Cerebellar nuclear complex (tissue), 1 donor: ENCODE data around the gene RAC3.

Source experiments
- DNase-seq, 2 experiments: peaks; one replicate each; lab custom pipeline; 2025; lab: John Stamatoyannopoulos, UW

Gene RAC3

DNA sequence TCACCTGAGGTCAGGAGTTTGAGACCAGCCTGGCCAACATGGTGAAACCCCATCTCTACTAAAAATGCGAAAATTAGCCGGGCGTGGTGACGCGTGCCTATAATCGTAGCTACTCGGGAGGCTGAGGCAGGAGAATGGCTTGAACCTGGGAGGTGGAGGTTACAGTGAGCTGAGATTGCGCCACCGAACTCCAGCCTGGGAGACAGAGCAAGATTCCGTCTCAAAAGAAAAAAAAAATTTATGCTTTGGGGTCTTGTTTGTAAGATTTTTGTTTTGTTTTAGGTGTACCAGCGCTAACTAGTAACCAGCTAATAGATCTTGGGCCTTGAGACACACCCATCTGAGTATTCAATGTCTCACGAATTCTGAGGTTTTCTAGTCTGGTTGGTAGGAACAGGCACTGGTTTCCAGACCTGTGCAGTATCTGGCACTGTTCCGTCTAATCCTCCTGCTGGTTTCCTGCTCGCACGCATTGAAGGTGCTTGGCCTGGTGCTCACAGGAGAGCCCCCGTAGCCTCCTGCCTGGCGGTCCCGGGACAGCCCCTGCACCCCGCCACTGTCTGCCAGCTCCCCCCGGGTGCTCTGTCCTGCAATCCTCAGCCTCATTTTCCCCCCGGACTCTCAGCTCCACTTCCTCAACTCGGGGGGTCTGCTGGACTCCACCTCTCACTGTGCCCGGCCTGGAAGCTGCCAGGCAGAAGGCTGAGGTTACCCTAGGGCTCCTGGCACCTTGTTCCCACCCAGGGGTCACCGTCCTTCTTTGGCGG lies 44.7 kb downstream of the RAC3 start:
- no peak for DNase-seq

DNA sequence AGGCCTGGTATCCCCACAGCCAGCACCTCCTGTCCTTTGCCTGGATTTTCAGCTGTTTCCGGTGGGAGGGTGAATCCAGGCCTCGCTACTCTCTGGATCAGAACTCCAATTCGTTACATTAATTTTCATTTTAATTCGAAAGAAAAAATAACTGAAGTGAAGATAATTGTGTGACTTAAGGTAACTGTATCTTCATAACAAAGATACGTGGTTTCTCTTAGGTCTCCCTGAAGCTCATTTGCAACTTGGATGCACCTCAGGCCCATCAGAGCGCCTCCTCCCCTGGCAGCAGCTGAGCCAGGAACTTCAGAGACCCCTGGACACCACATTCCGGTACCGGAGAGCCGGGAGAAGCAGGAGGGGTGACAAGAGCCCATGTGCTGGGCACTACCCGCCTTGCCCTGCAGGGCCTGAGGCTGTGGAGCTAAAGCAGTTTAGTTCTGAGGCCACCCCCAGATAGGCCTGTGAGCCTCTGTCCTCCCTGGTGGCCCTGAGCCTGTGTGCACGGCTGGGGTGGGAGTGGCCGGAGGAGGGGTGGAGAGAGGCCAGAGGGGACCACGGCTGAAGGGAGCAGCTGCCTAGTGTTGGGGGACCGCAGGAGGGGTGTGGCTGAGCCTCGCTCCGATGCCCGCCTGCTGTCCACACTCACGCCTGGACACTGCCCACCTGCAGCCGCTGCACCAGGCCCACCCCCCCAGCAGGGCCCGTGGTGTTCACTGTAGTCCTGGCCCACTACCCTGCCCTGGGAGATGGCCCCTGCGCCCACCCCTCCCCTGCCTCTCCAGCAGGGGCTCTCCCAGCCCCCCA lies 45.5 kb downstream of the RAC3 start:
- no peak for DNase-seq

DNA sequence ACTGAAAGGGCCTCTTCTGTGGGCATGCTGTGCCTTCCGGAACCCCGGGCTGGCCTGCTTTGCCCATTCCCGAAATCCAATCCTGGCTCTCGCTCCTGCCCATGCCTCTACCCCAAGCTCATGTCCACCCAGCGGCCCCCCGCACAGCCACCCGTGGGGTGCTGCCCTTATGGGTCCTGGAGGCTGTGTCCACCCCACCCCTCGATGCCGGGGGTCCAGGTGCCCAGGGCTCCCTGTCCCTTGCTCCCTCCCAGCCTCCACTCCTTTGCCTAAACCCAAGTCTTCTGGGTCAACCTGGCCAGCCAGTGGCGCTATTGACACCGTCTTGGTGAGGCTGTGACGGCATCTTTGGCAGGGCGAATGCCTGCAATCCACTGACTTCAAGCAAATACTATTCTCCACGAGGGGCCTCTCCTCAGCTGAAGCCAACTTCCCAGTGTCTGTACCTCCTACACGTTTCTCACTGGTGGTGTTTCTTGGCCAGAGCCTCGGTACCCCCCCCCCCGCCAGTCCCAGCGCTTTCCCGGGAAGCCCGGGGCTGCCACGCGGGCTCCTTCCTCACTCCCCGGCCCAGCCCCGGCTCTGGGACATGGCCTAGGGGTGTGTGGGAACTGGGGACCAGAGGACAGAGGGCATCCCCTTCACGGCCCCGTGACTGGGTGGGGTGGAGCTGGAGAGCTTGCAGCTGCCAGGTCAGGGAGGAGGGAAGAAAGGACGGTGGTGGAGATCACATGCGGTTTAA lies 46.3 kb downstream of the RAC3 start:
- DNase-seq = no peak

DNA sequence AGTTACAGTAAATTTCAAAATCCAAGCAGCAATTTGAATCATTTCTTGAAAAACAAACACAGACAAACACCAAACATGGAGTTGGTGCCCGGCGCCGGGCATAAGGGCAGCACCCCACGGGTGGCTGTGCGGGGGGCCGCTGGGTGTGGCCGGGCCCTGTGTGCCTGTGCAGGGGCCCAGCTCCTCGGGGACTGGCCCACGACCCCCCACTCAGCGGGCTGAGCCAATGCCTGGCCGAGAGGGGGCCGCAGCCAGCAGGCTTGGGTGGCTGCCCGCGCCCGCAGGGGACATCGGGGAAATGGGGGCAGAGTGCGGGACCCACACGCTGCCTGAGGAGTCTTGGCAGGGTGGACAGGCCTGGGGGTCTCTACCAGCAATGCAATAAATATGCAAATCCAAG lies 47.0 kb downstream of the RAC3 start:
- no peak for DNase-seq

DNA sequence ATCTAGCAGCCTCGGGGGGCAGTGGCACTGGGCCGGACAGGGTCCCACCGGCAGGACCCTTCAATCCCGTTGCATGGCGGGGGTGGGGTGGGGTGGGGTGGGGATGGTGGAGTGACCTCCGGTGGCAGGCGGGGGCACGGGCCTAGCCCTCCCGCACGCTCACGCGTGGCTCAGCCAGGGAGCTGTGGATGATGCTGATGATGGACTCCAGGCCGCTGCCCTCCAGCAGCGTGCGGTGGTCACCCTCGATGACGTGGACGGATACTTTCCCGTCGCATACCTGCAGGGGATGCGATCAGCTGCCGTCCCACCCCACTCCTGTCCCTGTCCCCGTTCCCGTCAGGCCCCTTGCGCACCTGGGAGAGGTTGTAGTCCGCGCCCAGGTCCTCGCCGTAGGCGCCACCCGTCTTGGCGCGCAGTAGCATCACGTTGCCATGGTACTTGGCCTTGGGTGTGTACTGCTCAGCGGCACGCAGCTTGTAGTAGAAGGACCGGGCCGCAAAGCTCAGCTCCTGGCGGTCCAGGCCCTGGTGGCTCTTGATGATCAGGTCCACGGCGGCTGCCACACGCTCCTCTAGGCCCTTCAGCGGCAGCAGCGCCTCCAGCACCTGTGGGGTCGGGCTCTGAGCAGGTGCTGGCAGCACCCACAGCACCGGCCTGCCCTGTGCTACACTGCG lies 47.7 kb downstream of the RAC3 start:
- no peak for DNase-seq

DNA sequence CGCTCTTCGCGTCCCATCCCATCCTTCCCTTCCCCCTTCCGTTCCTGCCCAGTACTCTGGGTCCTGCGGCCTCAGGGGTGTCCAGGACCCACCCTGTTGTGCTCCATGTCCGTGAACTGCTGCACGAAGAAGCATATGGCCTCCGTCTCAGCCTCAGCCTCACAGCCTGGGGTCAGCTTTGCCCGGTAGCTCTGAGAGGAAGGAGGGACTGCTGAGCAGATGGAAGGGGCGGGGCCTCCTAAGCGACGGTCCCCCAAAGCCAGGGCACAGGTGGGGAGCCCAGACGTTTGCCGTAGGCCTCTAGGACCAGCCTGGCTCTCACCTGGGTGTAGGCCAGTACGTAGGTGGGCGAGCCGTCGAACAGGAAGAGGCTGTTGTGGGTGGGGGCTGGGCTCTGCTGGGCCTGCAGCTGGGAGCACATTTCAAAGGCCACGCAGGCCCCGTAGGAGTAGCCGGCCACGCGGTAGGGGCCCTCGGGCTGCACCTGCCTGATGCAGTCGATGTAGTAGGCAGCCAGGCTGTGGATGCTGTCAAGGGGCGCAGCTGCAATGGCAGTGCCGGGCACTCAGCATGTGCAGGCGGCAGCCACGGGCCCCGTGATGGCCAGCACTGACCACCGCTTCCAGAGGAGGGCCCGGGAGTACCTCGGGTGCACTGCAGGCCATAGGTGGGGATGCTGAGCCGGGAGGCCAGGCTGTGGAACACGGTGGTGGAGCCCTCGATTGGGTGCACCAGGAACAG lies 48.7 kb downstream of the RAC3 start:
- DNase-seq = no peak

DNA sequence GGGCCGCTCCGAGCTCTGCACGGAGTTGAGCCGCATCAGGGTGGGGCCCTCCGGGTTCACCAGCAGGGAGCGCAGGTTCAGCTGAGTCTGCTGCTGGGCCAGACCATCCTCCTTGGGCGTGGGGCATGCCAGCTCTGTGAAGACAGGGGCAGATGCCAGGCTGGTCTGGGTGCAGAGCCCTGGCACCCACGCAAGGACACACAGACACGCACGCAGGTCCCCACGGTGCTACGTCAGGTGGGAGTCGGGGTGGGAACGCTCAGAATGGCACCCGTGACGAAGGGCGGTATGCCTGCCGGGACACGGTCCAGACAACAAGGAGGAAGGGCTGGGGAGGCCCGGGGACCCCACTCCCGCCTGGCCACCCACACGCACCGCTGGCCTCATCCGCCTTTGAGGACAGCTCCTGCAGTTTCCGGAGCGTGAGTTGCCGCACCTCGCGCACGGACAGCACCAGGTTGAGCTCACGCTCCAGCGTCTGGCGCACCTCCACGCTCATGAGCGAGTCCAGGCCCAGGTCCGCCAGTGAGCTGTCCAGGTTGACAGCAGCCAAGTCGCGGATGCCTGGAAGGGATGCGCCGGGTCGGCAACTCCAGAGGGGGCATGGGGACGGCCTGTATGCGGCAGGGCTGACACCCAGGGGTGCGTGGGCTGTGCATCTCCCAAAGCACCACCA lies 49.4 kb downstream of the RAC3 start:
- no peak for DNase-seq

DNA sequence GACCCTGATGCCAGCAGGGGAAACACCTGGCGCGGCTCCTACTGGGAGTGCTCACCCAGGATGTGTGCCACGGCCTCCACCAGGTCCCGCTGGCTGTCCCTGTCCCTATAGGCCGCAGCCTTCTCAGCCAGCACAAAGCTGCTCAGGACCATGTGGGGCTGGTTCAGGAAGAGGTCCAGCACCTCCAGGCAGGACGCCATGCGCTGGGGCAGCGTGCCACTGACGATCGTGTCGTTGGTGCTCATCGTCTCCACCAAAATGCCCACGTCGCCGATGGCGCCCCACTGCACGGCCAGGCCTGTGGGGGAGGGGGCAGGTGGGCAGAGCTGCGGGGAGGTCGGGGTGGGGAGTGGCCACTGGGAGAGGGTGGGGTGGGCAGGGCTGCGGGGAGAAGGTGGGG lies 50.1 kb downstream of the RAC3 start:
- no peak for DNase-seq

DNA sequence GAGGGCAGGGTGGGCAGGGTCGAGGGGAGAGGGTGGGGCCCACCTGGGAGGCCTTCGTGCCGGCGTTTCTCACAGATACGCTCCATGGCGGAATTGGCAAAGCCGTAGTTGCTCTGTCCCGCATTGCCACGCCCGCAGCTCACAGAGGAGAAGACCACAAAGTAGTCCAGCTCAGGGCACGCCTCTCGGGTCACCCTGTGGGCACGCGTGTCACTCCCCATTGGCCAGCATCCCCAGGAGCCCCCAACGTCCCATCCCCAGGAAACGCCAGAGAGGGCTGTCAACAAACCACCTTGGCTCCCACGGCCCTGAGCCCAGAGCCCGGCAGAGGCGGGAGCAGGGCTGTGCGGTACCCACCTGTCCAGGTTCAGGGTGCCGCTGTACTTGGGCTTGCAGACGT lies 50.5 kb downstream of the RAC3 start:
- no peak for DNase-seq

DNA sequence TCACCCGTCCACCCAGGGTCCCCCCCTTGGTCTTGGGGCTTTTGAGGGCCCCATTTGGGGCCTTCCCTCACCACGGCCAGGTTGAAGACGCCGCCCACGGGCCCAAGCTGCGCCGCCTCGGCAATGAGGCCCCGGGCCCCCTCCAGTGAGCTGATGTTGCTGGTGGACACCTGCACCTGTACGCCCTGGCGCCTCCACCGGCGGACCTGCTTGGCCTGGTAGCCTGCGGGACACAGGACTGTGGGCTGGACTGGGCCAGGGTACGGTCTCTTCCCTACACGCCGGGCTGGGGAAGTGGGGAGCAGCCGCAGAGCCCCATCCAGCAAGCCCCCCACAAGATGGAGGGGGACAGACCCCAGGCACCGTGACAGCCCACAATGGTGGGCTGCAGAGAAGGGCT lies 51.0 kb downstream of the RAC3 start:
- DNase-seq = no peak

DNA sequence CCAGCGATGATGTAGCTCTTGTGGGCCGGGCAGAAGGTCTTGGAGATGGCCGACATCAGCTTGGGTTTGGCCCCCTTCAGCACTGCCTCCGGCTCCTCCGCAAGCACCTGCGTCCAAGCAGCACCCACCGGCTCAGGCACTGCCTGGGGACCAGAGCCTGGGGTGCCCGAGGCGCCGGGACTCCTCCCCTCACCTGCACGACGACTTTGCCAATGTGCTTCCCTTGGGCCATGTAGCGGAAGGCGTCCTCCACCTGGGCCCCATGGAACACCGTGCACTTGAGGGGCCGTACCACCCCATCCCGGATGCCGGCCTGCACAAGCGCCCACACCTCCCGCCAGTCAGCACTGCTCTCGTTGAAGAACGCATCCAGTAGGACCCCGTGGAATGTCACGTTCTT lies 51.5 kb downstream of the RAC3 start:
- DNase-seq = no peak
